ENCODE measurements around the gene DNAH10. TPM values are rescaled to one million over a fixed set of nuclear protein-coding genes. Genes with fewer than 3 reads are reported as not detected.

The DNAH10 gene
- total RNA-seq, 1 donor from 2014 or later: not detected

GRCh38 chr12:123960029-123960735 lies 198.1 kb downstream of the DNAH10 start:
- TF ChIP-seq CTCF (IDR thresholded peaks at IDR 0.05; ENCODE audit: borderline replicate concordance): no peak
- H3K27ac ChIP-seq (replicated peaks): no peak overlapping the region
- intact Hi-C loops (cut with micrococcal nuclease): no loop called here
- peaks cover 36% of the 10 kb centered on the region for H3K4me1 ChIP-seq
- no peaks in the 10 kb centered on the region for H3K9me3 ChIP-seq (replicated peaks)
- H3K4me3 ChIP-seq: no peak overlapping the region
- no peaks in the 10 kb centered on the region for H3K36me3 ChIP-seq
- DNase-seq: no peak
- no peaks in the 10 kb centered on the region for H3K27me3 ChIP-seq (ENCODE audit: low read depth)

GRCh38 chr12:123960856-123961255 lies 198.8 kb downstream of the DNAH10 start:
- TF ChIP-seq CTCF (IDR thresholded peaks at IDR 0.05; ENCODE audit: borderline replicate concordance): no peak
- H3K27me3 ChIP-seq (ENCODE audit: low read depth): no peaks in the 10 kb centered on the region
- H3K4me3 ChIP-seq: no peak overlapping the region
- peaks cover 30% of the 10 kb centered on the region for H3K4me1 ChIP-seq
- intact Hi-C loops (cut with micrococcal nuclease): no loop called here
- no peak for DNase-seq
- H3K27ac ChIP-seq (replicated peaks): no peak overlapping the region
- H3K36me3 ChIP-seq: no peaks in the 10 kb centered on the region
- no peaks in the 10 kb centered on the region for H3K9me3 ChIP-seq (replicated peaks)

- DNase-seq: no peak
- Histone ChIP-seq H3K4me1 (peaks cover 22% of the 10 kb centered on the region), H3K27me3 (ENCODE audit: low read depth) (no peaks in the 10 kb centered on the region), H3K4me3 (no peak overlapping the region), H3K27ac (replicated peaks) (no peak overlapping the region), H3K36me3 (no peaks in the 10 kb centered on the region), H3K9me3 (replicated peaks) (no peaks in the 10 kb centered on the region)
- no peak for TF ChIP-seq CTCF (IDR thresholded peaks at IDR 0.05; ENCODE audit: borderline replicate concordance)
- intact Hi-C loops (cut with micrococcal nuclease): no loop called here
These were observed 199.7 kb downstream of the DNAH10 start for GRCh38 chr12:123961585-123962345.

- no peak overlapping the region for H3K27ac ChIP-seq (replicated peaks)
These were observed 200.4 kb downstream of the DNAH10 start for GRCh38 chr12:123962513-123962912.

GRCh38 chr12:123963821-123964220 lies 201.7 kb downstream of the DNAH10 start:
- no peak overlapping the region for H3K4me3 ChIP-seq
- no peak for TF ChIP-seq CTCF (IDR thresholded peaks at IDR 0.05; ENCODE audit: borderline replicate concordance)
- peaks cover 24% of the 10 kb centered on the region for H3K4me1 ChIP-seq
- no peak overlapping the region for H3K27ac ChIP-seq (replicated peaks)
- intact Hi-C loops (cut with micrococcal nuclease): no loop called here
- no peaks in the 10 kb centered on the region for H3K36me3 ChIP-seq
- H3K9me3 ChIP-seq (replicated peaks): no peaks in the 10 kb centered on the region
- no peaks in the 10 kb centered on the region for H3K27me3 ChIP-seq (ENCODE audit: low read depth)
- no peak for DNase-seq

More at GRCh38 chr12:123962513-123962912, 200.4 kb downstream of the DNAH10 start:
- Histone ChIP-seq H3K36me3 (no peaks in the 10 kb centered on the region), H3K27me3 (ENCODE audit: low read depth) (no peaks in the 10 kb centered on the region), H3K9me3 (replicated peaks) (no peaks in the 10 kb centered on the region), H3K4me3 (no peak overlapping the region), H3K4me1 (peaks cover 20% of the 10 kb centered on the region)
- no peak for TF ChIP-seq CTCF (IDR thresholded peaks at IDR 0.05; ENCODE audit: borderline replicate concordance)
- intact Hi-C loops (cut with micrococcal nuclease): no loop called here
- DNase-seq: no peak
